OCI-LY7 (cell line): ENCODE data around the gene FUT3. TPM values are rescaled to one million over a fixed set of nuclear protein-coding genes. Genes with fewer than 3 reads are reported as not detected.

Source experiments
- BruUV-seq: library from RNA; stranded (reverse); fragments of 400-500 nt; replicated peaks from 2 replicates; lab custom pipeline; 2021; lab: Mats Ljungman, UMichigan
- CTCF ChIA-PET: fragments of 300-600 bp; sonication (Branson Sonifier 250); formaldehyde crosslinking; loops from one replicate; lab custom pipeline; 2022; ENCODE audit warnings: antibody characterized with exemption; ENCODE audit not compliant: unreplicated experiment; lab: Charles Lee
- POLR2A ChIA-PET: fragments of 300-600 bp; sonication (Branson Sonifier 250); formaldehyde crosslinking; loops from one replicate; lab custom pipeline; 2022; ENCODE audit warnings: antibody characterized with exemption; lab: Charles Lee
- DNase-seq: peaks from one replicate; pipeline ENCODE4 v3.0.0-alpha.2; 2015; ENCODE audit warnings: low spot score
- H2AFZ ChIP-seq: fragments of 200-600 bp; sonication (generic), shearing (Covaris generic); 2 replicates; pipeline ENCODE4 v1.6.1; 2014; ENCODE audit warnings: mild to moderate bottlenecking, antibody characterized with exemption, low read length, moderate library complexity
- H3K27ac ChIP-seq: fragments of 200-600 bp; sonication (generic); 2 replicates; pipeline ENCODE4 v1.5.1; 2014; ENCODE audit warnings: mixed run types, low read depth, mild to moderate bottlenecking, moderate library complexity, low read length, inconsistent platforms; ENCODE audit not compliant: poor library complexity, severe bottlenecking
- H3K36me3 ChIP-seq: fragments of 200-600 bp; sonication (generic); 2 replicates; pipeline ENCODE4 v1.6.1; 2014; ENCODE audit warnings: mild to moderate bottlenecking, antibody characterized with exemption, low read length, moderate library complexity, mixed read lengths; ENCODE audit not compliant: insufficient read depth
- H3K4me1 ChIP-seq: fragments of 200-600 bp; sonication (generic); 2 replicates; pipeline ENCODE4 v1.5.1; 2014; ENCODE audit warnings: mild to moderate bottlenecking, low read length; ENCODE audit not compliant: insufficient read depth, poor library complexity, severe bottlenecking
- H3K4me2 ChIP-seq: fragments of 200-600 bp; sonication (generic); 2 replicates; pipeline ENCODE4 v1.6.1; 2014; ENCODE audit warnings: mild to moderate bottlenecking, low read length
- H3K4me3 ChIP-seq: fragments of 200-600 bp; sonication (generic); 2 replicates; pipeline ENCODE4 v1.5.1; 2014; ENCODE audit warnings: mild to moderate bottlenecking, low read depth, low read length; ENCODE audit not compliant: poor library complexity, severe bottlenecking
- H3K79me2 ChIP-seq: fragments of 200-600 bp; sonication (generic); 2 replicates; pipeline ENCODE4 v1.6.1; 2016; ENCODE audit warnings: low read depth, mild to moderate bottlenecking, low read length, moderate library complexity, mixed read lengths; ENCODE audit not compliant: insufficient read depth
- H3K9me2 ChIP-seq: fragments of 200-600 bp; sonication (generic); 2 replicates; pipeline ENCODE4 v1.6.1; 2016; ENCODE audit warnings: mild to moderate bottlenecking, low read length, mixed read lengths; ENCODE audit not compliant: insufficient read depth
- H3K9me3 ChIP-seq: fragments of 200-600 bp; sonication (generic); 2 replicates; pipeline ENCODE4 v1.6.1; 2014; ENCODE audit warnings: mild to moderate bottlenecking, mixed run types, low read length, mixed read lengths
- H4K20me1 ChIP-seq: fragments of 200-600 bp; sonication (generic); 2 replicates; pipeline ENCODE4 v1.6.1; 2014; ENCODE audit warnings: mild to moderate bottlenecking, antibody characterized with exemption, low read length, moderate library complexity, mixed read lengths; ENCODE audit not compliant: insufficient read depth
- CTCF ChIP-seq: fragments of 200-600 bp; sonication (generic); conservative IDR thresholded peaks from 2 replicates; pipeline ENCODE4 v1.5.1; 2014; ENCODE audit warnings: mild to moderate bottlenecking, antibody characterized with exemption, low read length, moderate library complexity, mixed read lengths
- EZH2phosphoT487 ChIP-seq: fragments of 200-600 bp; sonication (generic); IDR thresholded peaks from 2 replicates; pipeline ENCODE4 v1.6.1; 2018; ENCODE audit warnings: low read depth, borderline replicate concordance, mild to moderate bottlenecking, mixed run types, antibody characterized with exemption, low read length, moderate library complexity, mixed read lengths
- intact Hi-C: fragments of 100-400 bp; cut with micrococcal nuclease; formaldehyde crosslinking; loops from one replicate; pipeline ENCODE4 v1.10.0; 2022; ENCODE audit not compliant: unreplicated experiment
- total RNA-seq, 2 experiments: library from RNA; depleted of rRNA in 1 of 2; stranded (reverse); fragments of >200 nt in 1 of 2; shearing (Covaris generic) in 1 of 2; gene quantifications; 2 replicates each; pipeline ENCODE4 v1.2.3, GENCODE V29; 2014 to 2022

The FUT3 gene
- total RNA-seq, 2 experiments from 2014 or later, result 0.47 TPM; not detected in 1

GRCh38 chr19:5891938-5892771 is 40.9 kb upstream of the FUT3 start:
- H2AFZ ChIP-seq, result no peak overlapping the region
- POLR2A ChIA-PET, result no interaction called here
- CTCF ChIA-PET, result interaction anchor here (1.9 kb wide), 1 partner anchor 88 kb away, joined by 10 read pairs; no protein-coding TSS in a partner anchor
- H3K4me1 ChIP-seq, result no peaks in the 10 kb centered on the region
- H3K9me2 ChIP-seq, result no peaks in the 10 kb centered on the region
- no peak overlapping the region for H3K4me3 ChIP-seq
- H3K27ac ChIP-seq, result no peak overlapping the region
- peak; percentile 32 for DNase-seq
- H3K9me3 ChIP-seq, result no peaks in the 10 kb centered on the region
- H3K4me2 ChIP-seq, result no peak overlapping the region
- H3K79me2 ChIP-seq, result no peaks in the 10 kb centered on the region
- intact Hi-C loops, result loop anchor here (1.0 kb wide), 1 partner anchor 88 kb away; no protein-coding TSS in a partner anchor
- TF ChIP-seq CTCF (peak; percentile 75), EZH2phosphoT487 (no peak)
- H4K20me1 ChIP-seq, result no peaks in the 10 kb centered on the region
- no TSS peak for BruUV-seq
- H3K36me3 ChIP-seq, result peaks cover 27% of the 10 kb centered on the region; the same call in 1 of the 2 replicates

- Histone ChIP-seq H3K79me2 (no peaks in the 10 kb centered on the region), H3K4me1 (no peaks in the 10 kb centered on the region), H3K27ac (no peak overlapping the region), H3K9me2 (no peaks in the 10 kb centered on the region), H3K4me2 (no peak overlapping the region), H2AFZ (no peak overlapping the region), H3K9me3 (no peaks in the 10 kb centered on the region), H3K36me3 (peaks cover 21% of the 10 kb centered on the region; the same call in 1 of the 2 replicates), H3K4me3 (no peak overlapping the region), H4K20me1 (no peaks in the 10 kb centered on the region)
- TF ChIP-seq CTCF (no peak), EZH2phosphoT487 (no peak)
- intact Hi-C loops, result no loop called here
- ChIA-PET CTCF (interaction anchor here (1.9 kb wide), 1 partner anchor 88 kb away, joined by 10 read pairs; no protein-coding TSS in a partner anchor), POLR2A (interaction anchor here (0.6 kb wide), 1 partner anchor 100 kb away, joined by 3 read pairs; no protein-coding TSS in a partner anchor)
- no peak for DNase-seq
- BruUV-seq, result no TSS peak
Observed at GRCh38 chr19:5891572-5891937, 40.3 kb upstream of the FUT3 start.

- H3K4me3 ChIP-seq, result no peak overlapping the region
- TF ChIP-seq EZH2phosphoT487 (no peak), CTCF (no peak)
- DNase-seq, result no peak
- POLR2A ChIA-PET, result interaction anchor here (0.6 kb wide), 1 partner anchor 93 kb away, joined by 3 read pairs; no protein-coding TSS in a partner anchor
- no peak overlapping the region for H3K4me2 ChIP-seq
- no peak overlapping the region for H3K27ac ChIP-seq
- no peak overlapping the region for H2AFZ ChIP-seq
- H3K9me3 ChIP-seq, result no peaks in the 10 kb centered on the region
- intact Hi-C loops, result no loop called here
- no peaks in the 10 kb centered on the region for H4K20me1 ChIP-seq
- no peaks in the 10 kb centered on the region for H3K9me2 ChIP-seq
- H3K79me2 ChIP-seq, result no peaks in the 10 kb centered on the region
- no peaks in the 10 kb centered on the region for H3K4me1 ChIP-seq
- CTCF ChIA-PET, result interaction anchor here (1.9 kb wide), 1 partner anchor 86 kb away, joined by 10 read pairs; no protein-coding TSS in a partner anchor
- no TSS peak for BruUV-seq
- H3K36me3 ChIP-seq, result 0 out of 2 replicates have a peak, but pooled peaks cover 6% of the 10 kb centered on the region
Observed at GRCh38 chr19:5890099-5890498, 38.9 kb upstream of the FUT3 start.
